ENCODE measurements around the gene RFX4.

DNA sequence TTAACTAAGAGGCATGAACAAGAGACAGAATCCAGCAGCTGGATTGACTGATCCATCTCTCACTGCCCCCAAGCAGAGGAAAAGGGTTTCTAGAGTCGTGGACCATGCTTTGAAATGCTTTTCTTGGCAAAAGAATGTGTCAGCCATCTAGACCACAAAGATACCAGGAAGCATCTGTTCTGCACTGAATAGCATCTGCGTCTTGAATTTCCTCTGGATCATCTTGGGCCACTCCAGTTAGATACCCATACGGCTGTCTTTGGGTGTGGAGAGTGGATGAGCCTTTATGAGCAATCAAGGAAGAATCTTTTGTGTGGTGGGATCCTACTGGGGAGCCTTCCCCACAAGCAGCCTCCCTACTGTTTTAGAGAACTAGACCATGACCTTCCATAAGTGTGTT is 16.0 kb upstream of the RFX4 start:
- TF ChIP-seq POLR2A (IDR thresholded peaks at IDR 0.05; ENCODE audit: low read depth) (no peak), POLR2AphosphoS5 (IDR thresholded peaks at IDR 0.05) (no peak), EP300 (IDR thresholded peaks at IDR 0.05) (no peak)
- TF ChIP-seq, protein P1, sequence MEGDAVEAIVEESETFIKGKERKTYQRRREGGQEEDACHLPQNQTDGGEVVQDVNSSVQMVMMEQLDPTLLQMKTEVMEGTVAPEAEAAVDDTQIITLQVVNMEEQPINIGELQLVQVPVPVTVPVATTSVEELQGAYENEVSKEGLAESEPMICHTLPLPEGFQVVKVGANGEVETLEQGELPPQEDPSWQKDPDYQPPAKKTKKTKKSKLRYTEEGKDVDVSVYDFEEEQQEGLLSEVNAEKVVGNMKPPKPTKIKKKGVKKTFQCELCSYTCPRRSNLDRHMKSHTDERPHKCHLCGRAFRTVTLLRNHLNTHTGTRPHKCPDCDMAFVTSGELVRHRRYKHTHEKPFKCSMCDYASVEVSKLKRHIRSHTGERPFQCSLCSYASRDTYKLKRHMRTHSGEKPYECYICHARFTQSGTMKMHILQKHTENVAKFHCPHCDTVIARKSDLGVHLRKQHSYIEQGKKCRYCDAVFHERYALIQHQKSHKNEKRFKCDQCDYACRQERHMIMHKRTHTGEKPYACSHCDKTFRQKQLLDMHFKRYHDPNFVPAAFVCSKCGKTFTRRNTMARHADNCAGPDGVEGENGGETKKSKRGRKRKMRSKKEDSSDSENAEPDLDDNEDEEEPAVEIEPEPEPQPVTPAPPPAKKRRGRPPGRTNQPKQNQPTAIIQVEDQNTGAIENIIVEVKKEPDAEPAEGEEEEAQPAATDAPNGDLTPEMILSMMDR (IDR thresholded peaks at IDR 0.05): no peak
